HepG2 (cell line): ENCODE measurements around the gene SND1. TPM values are rescaled to one million over a fixed set of nuclear protein-coding genes. Genes with fewer than 3 reads are reported as not detected.
A peak's percentile ranks its signal among the peaks of the same experiment; 100 is the strongest.

Experiments
- ATAC-seq: fragments of 200-7000 bp; cut with Tn5 transposase; 3 replicates; pipeline ENCODE4 v1.9.1; 2020; ENCODE audit warnings: mild to moderate bottlenecking, moderate library complexity
- BruUV-seq: library from RNA; stranded (reverse); fragments of 400-500 nt; replicated peaks from 2 replicates; lab custom pipeline; 2021; lab: Mats Ljungman, UMichigan
- CTCF ChIA-PET: fragments of 300-600 bp; formaldehyde crosslinking; extraction: SDS; loops from one replicate; lab custom pipeline; 2021; ENCODE audit warnings: low total read pairs, inconsistent platforms, low intra/inter-chr PET ratio; lab: Yijun Ruan, JAX
- POLR2A ChIA-PET: fragments of 350-600 bp; sonication (Branson Sonifier 250); formaldehyde crosslinking; loops from one replicate; lab custom pipeline; 2020; ENCODE audit warnings: antibody characterized with exemption, inconsistent platforms; lab: Yijun Ruan, JAX
- DNase-seq: peaks from one replicate; pipeline ENCODE4 v3.0.0-alpha.2; 2015; ENCODE audit warnings: low spot score
- FAIRE-seq: peaks from 3 replicates; lab custom pipeline; 2011; peaks lifted over from hg19 to GRCh38; lab: Jason Lieb, UNC
- H2AFZ ChIP-seq: one replicate; pipeline ENCODE4 v1.6.1; 2011; ENCODE audit warnings: low read length, inconsistent platforms
- H3K27ac ChIP-seq: fragments of 300-600 bp; 3 replicates; pipeline ENCODE4 v1.8.0; 2011; ENCODE audit warnings: mixed run types, mild to moderate bottlenecking, mixed read lengths, low read length, inconsistent platforms; ENCODE audit not compliant: insufficient read depth; ENCODE audit errors: extremely low read length
- H3K27me3 ChIP-seq, 2 experiments: fragments of 200-600 bp in 1 of 2; 2 replicates in 1 of 2; 3 replicates in 1 of 2; pipeline versions ENCODE4 v1.6.0 to v1.8.0; 2011; ENCODE audit warnings: low read length in 2 of 2, mild to moderate bottlenecking in 2 of 2, moderate library complexity in 2 of 2, inconsistent platforms in 1 of 2; ENCODE audit not compliant: insufficient read depth in 2 of 2, control insufficient read depth in 1 of 2
- H3K36me3 ChIP-seq, 2 experiments: fragments of 200-600 bp in 1 of 2; replicated peaks in 1 of 2; 2 replicates in 1 of 2; 3 replicates in 1 of 2; pipeline versions ENCODE4 v1.5.1 to v1.8.0; 2011; ENCODE audit warnings: low read length in 2 of 2, inconsistent platforms in 1 of 2; ENCODE audit not compliant: insufficient read depth in 2 of 2, control insufficient read depth in 1 of 2
- H3K4me1 ChIP-seq: 2 replicates; pipeline ENCODE4 v1.5.1; 2012; ENCODE audit warnings: low read length, inconsistent platforms; ENCODE audit not compliant: insufficient read depth
- H3K4me2 ChIP-seq: 2 replicates; pipeline ENCODE4 v1.6.0; 2011; ENCODE audit warnings: low read depth, low read length, inconsistent platforms
- H3K4me3 ChIP-seq, 3 experiments: fragments of 200-600 bp in 1 of 3; sonication (generic), shearing (Covaris generic) in 1 of 3; replicated peaks in 1 of 3; 2 replicates each; pipeline ENCODE4 v1.5.1; 2011 to 2016; ENCODE audit warnings: low read length in 3 of 3, inconsistent platforms in 2 of 3, low read depth in 2 of 3, mild to moderate bottlenecking in 2 of 3, control low read depth in 1 of 3, mixed read lengths in 1 of 3; ENCODE audit not compliant: insufficient read depth in 1 of 3
- H3K79me2 ChIP-seq: one replicate; pipeline ENCODE4 v1.6.1; 2011; ENCODE audit warnings: low read length, inconsistent platforms; ENCODE audit not compliant: insufficient read depth
- H3K9ac ChIP-seq: 2 replicates; pipeline ENCODE4 v1.6.0; 2011; ENCODE audit warnings: mild to moderate bottlenecking, low read depth, low read length, inconsistent platforms; ENCODE audit not compliant: insufficient read depth
- H3K9me3 ChIP-seq: 2 replicates; pipeline ENCODE4 v1.5.1; 2012; ENCODE audit warnings: mild to moderate bottlenecking, low read length
- H4K20me1 ChIP-seq: 2 replicates; pipeline ENCODE4 v1.6.0; 2011; ENCODE audit warnings: inconsistent platforms, mild to moderate bottlenecking, low read length, moderate library complexity; ENCODE audit not compliant: insufficient read depth
- MAFF ChIP-seq: IDR thresholded peaks from 2 replicates; pipeline ENCODE4 v1.6.1; 2011; ENCODE audit warnings: low read depth, low read length, improper control_type of control experiment
- MAFK ChIP-seq, 2 experiments: IDR thresholded peaks in 1 of 2; conservative IDR thresholded peaks in 1 of 2; 2 replicates each; pipeline ENCODE4 v1.6.1; 2011; ENCODE audit warnings: improper control_type of control experiment in 2 of 2, low read length in 2 of 2
- ZNF142 ChIP-seq: sonication (generic); formaldehyde crosslinking; IDR thresholded peaks from 2 replicates; pipeline ENCODE4 v1.4.0; 2020; ENCODE audit warnings: missing genetic modification reagents
- ZNF576 ChIP-seq: sonication (generic); formaldehyde crosslinking; IDR thresholded peaks from 2 replicates; pipeline ENCODE4 v1.4.0; 2020; ENCODE audit warnings: mild to moderate bottlenecking, missing genetic modification reagents
- WGBS: methylation state at CpG from one replicate; pipeline ENCODE4 v1.1.6; 2017; ENCODE audit warnings: low lambda C conversion rate; 5-methylcytosine and 5-hydroxymethylcytosine counted together
- in situ Hi-C: cut with HindIII; loops from 2 replicates; pipeline ENCODE4 v1.10.0; 2017; ENCODE audit warnings: low pct_unique_long_range_greater_than_20kb; ENCODE audit not compliant: extremely low pct_ligation_motif_present
- intact Hi-C: fragments of 100-400 bp; cut with micrococcal nuclease; formaldehyde crosslinking; loops from one replicate; pipeline ENCODE4 v1.10.0; 2022; ENCODE audit not compliant: unreplicated experiment
- polyA plus RNA-seq, 8 experiments: library from polyadenylated mRNA; depleted of rRNA in 3 of 8; stranded (reverse) in 7 of 8; unstranded in 1 of 8; fragments of >200 nt; fragmentation: Illumina TruSeq in 4 of 8; extraction: Trizol in 4 of 8; gene quantifications; 2 replicates each; pipeline versions ENCODE4 v1.2.1 to v1.2.3, GENCODE V29; 2011 to 2016; ENCODE audit warnings: low read depth in 4 of 8, missing spikeins in 1 of 8, mixed read lengths in 1 of 8; ENCODE audit not compliant: insufficient read depth in 1 of 8
- total RNA-seq, 5 experiments: library from RNA; depleted of rRNA; stranded (reverse); fragments of >200 nt; fragmentation: Illumina TruSeq; extraction: Trizol; gene quantifications; 2 replicates each; pipeline ENCODE4 v1.2.3, GENCODE V29; 2016; ENCODE audit warnings: low read depth in 1 of 5

The SND1 gene
- total and polyA plus RNA-seq, 2 of the 13 experiments (the other 11 are each of a cell fraction or from before 2014, with no cell fraction given) = 110 to 182 TPM

GRCh38 chr7:127807340-127807739 is 155.3 kb downstream of the SND1 start:
- DNase-seq (no peak), ATAC-seq (no peak), FAIRE-seq (no peak)
- H3K4me1 ChIP-seq = peaks cover 7% of the 10 kb centered on the region
- no peaks in the 10 kb centered on the region for H3K9me3 ChIP-seq
- H3K4me2 ChIP-seq = no peak overlapping the region
- no peak overlapping the region for H3K27ac ChIP-seq
- H2AFZ ChIP-seq = no peak overlapping the region
- POLR2A ChIA-PET = no interaction called here
- H3K36me3 ChIP-seq = peaks cover 12 to 41% of the 10 kb centered on the region in 2 experiments
- intact Hi-C loops (no loop called here), in situ Hi-C loops (no loop called here)
- H3K4me3 ChIP-seq = no peak overlapping the region
- TF ChIP-seq ZNF142 (no peak), ZNF576 (no peak), MAFF (peak; percentile 75), MAFK (conservative IDR thresholded peaks at IDR 0.05 in 1 of 2, IDR thresholded peaks at IDR 0.05 in 1 of 2; ENCODE audit: low read length in 2 of 2) (peak; percentile 73 to 85)
- H4K20me1 ChIP-seq = peaks cover 10% of the 10 kb centered on the region; the same call in 1 of the 2 replicates
- CTCF ChIA-PET = no interaction called here
- BruUV-seq = no TSS peak
- H3K27me3 ChIP-seq = no peaks in the 10 kb centered on the region
- 96% methylated on average over 6 of the region's 6 CpGs for WGBS
- H3K9ac ChIP-seq = no peak overlapping the region
- peaks cover 17% of the 10 kb centered on the region for H3K79me2 ChIP-seq
